ENCODE results near the gene THG1L. TPM values are rescaled to one million over a fixed set of nuclear protein-coding genes. Genes with fewer than 3 reads are reported as not detected.
A peak's percentile ranks its signal among the peaks of the same experiment; 100 is the strongest.

THG1L gene
- total and polyA plus RNA-seq, 2 of the 13 experiments (the other 11 are each of a cell fraction or from before 2014, with no cell fraction given), result 16.6 to 17.2 TPM

GRCh38 chr5:157743163-157744050, 12.2 kb downstream of the THG1L start, which contains the start of gene LSM11 (continued):
- TF ChIP-seq SATB2 (CRISPR knock-in tag; IDR thresholded peaks at IDR 0.05) (no peak), GZF1 (CRISPR knock-in tag; IDR thresholded peaks at IDR 0.05) (no peak), CBX2 (IDR thresholded peaks at IDR 0.05; ENCODE audit: low read depth, low read length) (no peak), CBX2 (CRISPR knock-in tag; IDR thresholded peaks at IDR 0.05; ENCODE audit: low read depth) (no peak), ONECUT2 (CRISPR knock-in tag; IDR thresholded peaks at IDR 0.05) (no peak), ZNF574 (CRISPR knock-in tag; IDR thresholded peaks at IDR 0.05) (peak; percentile 91), MYNN (CRISPR knock-in tag; IDR thresholded peaks at IDR 0.05; ENCODE audit: low read depth) (no peak), ZNF160 (CRISPR knock-in tag; IDR thresholded peaks at IDR 0.05) (peak; percentile 81; the same call in 1 of the 2 replicates), RFX5 (IDR thresholded peaks at IDR 0.05; ENCODE audit: low read depth, low read length) (0 out of 2 replicates have a peak, but pooled peaks have one; percentile 21), TBX2 (CRISPR knock-in tag; IDR thresholded peaks at IDR 0.05; ENCODE audit: borderline replicate concordance) (peak; percentile 56; the same call in 1 of the 2 replicates), ZNF337 (CRISPR knock-in tag; IDR thresholded peaks at IDR 0.05; ENCODE audit: borderline replicate concordance, low read depth) (peak; percentile 42; the same call in 1 of the 2 replicates), ZNF713 (CRISPR knock-in tag; IDR thresholded peaks at IDR 0.05) (no peak), RBM39 (IDR thresholded peaks at IDR 0.05; ENCODE audit: low read depth, low read length, poor library complexity, severe bottlenecking) (peak; percentile 87), GPN1 (CRISPR knock-in tag; IDR thresholded peaks at IDR 0.05; ENCODE audit: borderline replicate concordance) (no peak), ZNF263 (CRISPR knock-in tag; IDR thresholded peaks at IDR 0.05) (peak; percentile 33; the same call in 1 of the 2 replicates), SAP130 (CRISPR knock-in tag; IDR thresholded peaks at IDR 0.05; ENCODE audit: low read depth) (peak; percentile 79), ZNF317 (CRISPR knock-in tag; IDR thresholded peaks at IDR 0.05) (no peak), FOXK1 (CRISPR knock-in tag; IDR thresholded peaks at IDR 0.05; ENCODE audit: borderline replicate concordance, low read depth) (no peak), KMT2A (CRISPR knock-in tag; IDR thresholded peaks at IDR 0.05) (peak; percentile 87), ZFP1 (CRISPR knock-in tag; IDR thresholded peaks at IDR 0.05) (0 out of 2 replicates have a peak, but pooled peaks have one; percentile 45), ZNF614 (CRISPR knock-in tag; IDR thresholded peaks at IDR 0.05; ENCODE audit: borderline replicate concordance) (peak; percentile 85; the same call in 1 of the 2 replicates)
- TF ChIP-seq, protein P1, sequence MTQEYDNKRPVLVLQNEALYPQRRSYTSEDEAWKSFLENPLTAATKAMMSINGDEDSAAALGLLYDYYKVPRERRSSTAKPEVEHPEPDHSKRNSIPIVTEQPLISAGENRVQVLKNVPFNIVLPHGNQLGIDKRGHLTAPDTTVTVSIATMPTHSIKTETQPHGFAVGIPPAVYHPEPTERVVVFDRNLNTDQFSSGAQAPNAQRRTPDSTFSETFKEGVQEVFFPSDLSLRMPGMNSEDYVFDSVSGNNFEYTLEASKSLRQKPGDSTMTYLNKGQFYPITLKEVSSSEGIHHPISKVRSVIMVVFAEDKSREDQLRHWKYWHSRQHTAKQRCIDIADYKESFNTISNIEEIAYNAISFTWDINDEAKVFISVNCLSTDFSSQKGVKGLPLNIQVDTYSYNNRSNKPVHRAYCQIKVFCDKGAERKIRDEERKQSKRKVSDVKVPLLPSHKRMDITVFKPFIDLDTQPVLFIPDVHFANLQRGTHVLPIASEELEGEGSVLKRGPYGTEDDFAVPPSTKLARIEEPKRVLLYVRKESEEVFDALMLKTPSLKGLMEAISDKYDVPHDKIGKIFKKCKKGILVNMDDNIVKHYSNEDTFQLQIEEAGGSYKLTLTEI (CRISPR knock-in tag; conservative IDR thresholded peaks at IDR 0.05), result no peak
- TF ChIP-seq, protein P2, sequence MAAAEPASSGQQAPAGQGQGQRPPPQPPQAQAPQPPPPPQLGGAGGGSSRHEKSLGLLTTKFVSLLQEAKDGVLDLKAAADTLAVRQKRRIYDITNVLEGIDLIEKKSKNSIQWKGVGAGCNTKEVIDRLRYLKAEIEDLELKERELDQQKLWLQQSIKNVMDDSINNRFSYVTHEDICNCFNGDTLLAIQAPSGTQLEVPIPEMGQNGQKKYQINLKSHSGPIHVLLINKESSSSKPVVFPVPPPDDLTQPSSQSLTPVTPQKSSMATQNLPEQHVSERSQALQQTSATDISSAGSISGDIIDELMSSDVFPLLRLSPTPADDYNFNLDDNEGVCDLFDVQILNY (CRISPR knock-in tag; conservative IDR thresholded peaks at IDR 0.05), result 0 out of 2 replicates have a peak, but pooled peaks have one; percentile 63
- TF ChIP-seq, protein P3, sequence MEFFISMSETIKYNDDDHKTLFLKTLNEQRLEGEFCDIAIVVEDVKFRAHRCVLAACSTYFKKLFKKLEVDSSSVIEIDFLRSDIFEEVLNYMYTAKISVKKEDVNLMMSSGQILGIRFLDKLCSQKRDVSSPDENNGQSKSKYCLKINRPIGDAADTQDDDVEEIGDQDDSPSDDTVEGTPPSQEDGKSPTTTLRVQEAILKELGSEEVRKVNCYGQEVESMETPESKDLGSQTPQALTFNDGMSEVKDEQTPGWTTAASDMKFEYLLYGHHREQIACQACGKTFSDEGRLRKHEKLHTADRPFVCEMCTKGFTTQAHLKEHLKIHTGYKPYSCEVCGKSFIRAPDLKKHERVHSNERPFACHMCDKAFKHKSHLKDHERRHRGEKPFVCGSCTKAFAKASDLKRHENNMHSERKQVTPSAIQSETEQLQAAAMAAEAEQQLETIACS (CRISPR knock-in tag; IDR thresholded peaks at IDR 0.05), result no peak

Data from HepG2 (cell line).